Measurements from ENCODE around the gene CHST12.

The CHST12 gene

GRCh38 chr7:2360796-2361195 lies 42.6 kb upstream of the CHST12 start:
- Histone ChIP-seq H3K27ac (ENCODE audit: low read depth, low read length) (no peak overlapping the region), H3K4me1 (ENCODE audit: control insufficient read depth in 1 of 2, insufficient read depth in 2 of 2, low read length in 2 of 2) (peaks cover 16 to 19% of the 10 kb centered on the region in 2 donors), H3K4me3 (ENCODE audit: low read depth in 1 of 2, low read length in 2 of 2) (no peak overlapping the region), H3K36me3 (ENCODE audit: control insufficient read depth in 1 of 2, insufficient read depth in 2 of 2, low read length in 2 of 2) (peaks cover 32 to 65% of the 10 kb centered on the region in 2 donors), H3K27me3 (ENCODE audit: control insufficient read depth in 1 of 2, insufficient read depth in 2 of 2, low read length in 2 of 2) (no peaks in the 10 kb centered on the region), H3K9me3 (ENCODE audit: control insufficient read depth in 1 of 2, low read length in 2 of 2) (no peaks in the 10 kb centered on the region), H3K9ac (ENCODE audit: low read depth in 1 of 2, low read length in 2 of 2) (no peak overlapping the region)

- peaks cover 44 to 77% of the 10 kb centered on the region in 2 donors for H3K36me3 ChIP-seq (ENCODE audit: control insufficient read depth in 1 of 2, insufficient read depth in 2 of 2, low read length in 2 of 2)
- H3K4me1 ChIP-seq (ENCODE audit: control insufficient read depth in 1 of 2, insufficient read depth in 2 of 2, low read length in 2 of 2): peaks cover 3 to 4% of the 10 kb centered on the region in 2 donors
- H3K27ac ChIP-seq (ENCODE audit: low read depth, low read length): no peak overlapping the region
Observed at GRCh38 chr7:2362385-2363088, 40.9 kb upstream of the CHST12 start.

GRCh38 chr7:2369139-2369538 lies 34.3 kb upstream of the CHST12 start:
- Histone ChIP-seq H3K36me3 (ENCODE audit: control insufficient read depth in 1 of 2, insufficient read depth in 2 of 2, low read length in 2 of 2) (peaks cover 64 to 98% of the 10 kb centered on the region in 2 donors), H3K27ac (ENCODE audit: low read depth, low read length) (no peak overlapping the region), H3K9me3 (ENCODE audit: control insufficient read depth in 1 of 2, low read length in 2 of 2) (no peaks in the 10 kb centered on the region), H3K9ac (ENCODE audit: low read depth in 1 of 2, low read length in 2 of 2) (no peak overlapping the region), H3K27me3 (ENCODE audit: control insufficient read depth in 1 of 2, insufficient read depth in 2 of 2, low read length in 2 of 2) (no peaks in the 10 kb centered on the region), H3K4me1 (ENCODE audit: control insufficient read depth in 1 of 2, insufficient read depth in 2 of 2, low read length in 2 of 2) (no peaks in the 10 kb centered on the region), H3K4me3 (ENCODE audit: low read depth in 1 of 2, low read length in 2 of 2) (no peak overlapping the region)

More at GRCh38 chr7:2362385-2363088, 40.9 kb upstream of the CHST12 start:
- H3K27me3 ChIP-seq (ENCODE audit: control insufficient read depth in 1 of 2, insufficient read depth in 2 of 2, low read length in 2 of 2): no peaks in the 10 kb centered on the region
- no peak overlapping the region for H3K4me3 ChIP-seq (ENCODE audit: low read depth in 1 of 2, low read length in 2 of 2)
- H3K9ac ChIP-seq (ENCODE audit: low read depth in 1 of 2, low read length in 2 of 2): no peak overlapping the region
- no peaks in the 10 kb centered on the region for H3K9me3 ChIP-seq (ENCODE audit: control insufficient read depth in 1 of 2, low read length in 2 of 2)

- no peak overlapping the region for H3K27ac ChIP-seq (ENCODE audit: low read depth, low read length)
- H3K9me3 ChIP-seq (ENCODE audit: control insufficient read depth in 1 of 2, low read length in 2 of 2): no peaks in the 10 kb centered on the region
- H3K9ac ChIP-seq (ENCODE audit: low read depth in 1 of 2, low read length in 2 of 2): no peak overlapping the region
- no peaks in the 10 kb centered on the region for H3K4me1 ChIP-seq (ENCODE audit: control insufficient read depth in 1 of 2, insufficient read depth in 2 of 2, low read length in 2 of 2)
- peaks cover 70 to 98% of the 10 kb centered on the region in 2 donors for H3K36me3 ChIP-seq (ENCODE audit: control insufficient read depth in 1 of 2, insufficient read depth in 2 of 2, low read length in 2 of 2)
- H3K27me3 ChIP-seq (ENCODE audit: control insufficient read depth in 1 of 2, insufficient read depth in 2 of 2, low read length in 2 of 2): no peaks in the 10 kb centered on the region
- H3K4me3 ChIP-seq (ENCODE audit: low read depth in 1 of 2, low read length in 2 of 2): no peak overlapping the region
Observed at GRCh38 chr7:2371329-2371728, 32.1 kb upstream of the CHST12 start.

- no peaks in the 10 kb centered on the region for H3K4me1 ChIP-seq (ENCODE audit: control insufficient read depth in 1 of 2, insufficient read depth in 2 of 2, low read length in 2 of 2)
- H3K4me3 ChIP-seq (ENCODE audit: low read depth in 1 of 2, low read length in 2 of 2): no peak overlapping the region
- H3K9me3 ChIP-seq (ENCODE audit: control insufficient read depth in 1 of 2, low read length in 2 of 2): no peaks in the 10 kb centered on the region
- no peak overlapping the region for H3K9ac ChIP-seq (ENCODE audit: low read depth in 1 of 2, low read length in 2 of 2)
- peaks cover 71 to 97% of the 10 kb centered on the region in 2 donors for H3K36me3 ChIP-seq (ENCODE audit: control insufficient read depth in 1 of 2, insufficient read depth in 2 of 2, low read length in 2 of 2)
- no peaks in the 10 kb centered on the region for H3K27me3 ChIP-seq (ENCODE audit: control insufficient read depth in 1 of 2, insufficient read depth in 2 of 2, low read length in 2 of 2)
- H3K27ac ChIP-seq (ENCODE audit: low read depth, low read length): no peak overlapping the region
Observed at GRCh38 chr7:2372724-2373123, 30.7 kb upstream of the CHST12 start.

- Histone ChIP-seq H3K36me3 (ENCODE audit: control insufficient read depth in 1 of 2, insufficient read depth in 2 of 2, low read length in 2 of 2) (peaks cover 71 to 97% of the 10 kb centered on the region in 2 donors), H3K27ac (ENCODE audit: low read depth, low read length) (no peak overlapping the region)
Observed at GRCh38 chr7:2373124-2373556, 30.3 kb upstream of the CHST12 start.

GRCh38 chr7:2373646-2374045 lies 29.8 kb upstream of the CHST12 start:
- Histone ChIP-seq H3K27ac (ENCODE audit: low read depth, low read length) (no peak overlapping the region), H3K36me3 (ENCODE audit: control insufficient read depth in 1 of 2, insufficient read depth in 2 of 2, low read length in 2 of 2) (peaks cover 69 to 97% of the 10 kb centered on the region in 2 donors), H3K27me3 (ENCODE audit: control insufficient read depth in 1 of 2, insufficient read depth in 2 of 2, low read length in 2 of 2) (no peaks in the 10 kb centered on the region), H3K4me1 (ENCODE audit: control insufficient read depth in 1 of 2, insufficient read depth in 2 of 2, low read length in 2 of 2) (no peaks in the 10 kb centered on the region), H3K9ac (ENCODE audit: low read depth in 1 of 2, low read length in 2 of 2) (no peak overlapping the region), H3K4me3 (ENCODE audit: low read depth in 1 of 2, low read length in 2 of 2) (no peak overlapping the region), H3K9me3 (ENCODE audit: control insufficient read depth in 1 of 2, low read length in 2 of 2) (no peaks in the 10 kb centered on the region)

More at GRCh38 chr7:2373124-2373556, 30.3 kb upstream of the CHST12 start:
- Histone ChIP-seq H3K4me3 (ENCODE audit: low read depth in 1 of 2, low read length in 2 of 2) (no peak overlapping the region), H3K27me3 (ENCODE audit: control insufficient read depth in 1 of 2, insufficient read depth in 2 of 2, low read length in 2 of 2) (no peaks in the 10 kb centered on the region), H3K9ac (ENCODE audit: low read depth in 1 of 2, low read length in 2 of 2) (no peak overlapping the region), H3K4me1 (ENCODE audit: control insufficient read depth in 1 of 2, insufficient read depth in 2 of 2, low read length in 2 of 2) (no peaks in the 10 kb centered on the region), H3K9me3 (ENCODE audit: control insufficient read depth in 1 of 2, low read length in 2 of 2) (no peaks in the 10 kb centered on the region)

- H3K4me3 ChIP-seq (ENCODE audit: low read depth in 1 of 2, low read length in 2 of 2): no peak overlapping the region
- H3K27me3 ChIP-seq (ENCODE audit: control insufficient read depth in 1 of 2, insufficient read depth in 2 of 2, low read length in 2 of 2): no peaks in the 10 kb centered on the region
- H3K36me3 ChIP-seq (ENCODE audit: control insufficient read depth in 1 of 2, insufficient read depth in 2 of 2, low read length in 2 of 2): peaks cover 69 to 97% of the 10 kb centered on the region in 2 donors
- no peak overlapping the region for H3K27ac ChIP-seq (ENCODE audit: low read depth, low read length)
- H3K4me1 ChIP-seq (ENCODE audit: control insufficient read depth in 1 of 2, insufficient read depth in 2 of 2, low read length in 2 of 2): no peaks in the 10 kb centered on the region
- no peak overlapping the region for H3K9ac ChIP-seq (ENCODE audit: low read depth in 1 of 2, low read length in 2 of 2)
- H3K9me3 ChIP-seq (ENCODE audit: control insufficient read depth in 1 of 2, low read length in 2 of 2): no peaks in the 10 kb centered on the region
Observed at GRCh38 chr7:2374401-2374800, 29.0 kb upstream of the CHST12 start.

GRCh38 chr7:2374830-2375728 lies 28.3 kb upstream of the CHST12 start:
- Histone ChIP-seq H3K9ac (ENCODE audit: low read depth in 1 of 2, low read length in 2 of 2) (no peak overlapping the region), H3K4me3 (ENCODE audit: low read depth in 1 of 2, low read length in 2 of 2) (no peak overlapping the region), H3K27ac (ENCODE audit: low read depth, low read length) (no peak overlapping the region), H3K4me1 (ENCODE audit: control insufficient read depth in 1 of 2, insufficient read depth in 2 of 2, low read length in 2 of 2) (no peaks in the 10 kb centered on the region), H3K27me3 (ENCODE audit: control insufficient read depth in 1 of 2, insufficient read depth in 2 of 2, low read length in 2 of 2) (no peaks in the 10 kb centered on the region), H3K36me3 (ENCODE audit: control insufficient read depth in 1 of 2, insufficient read depth in 2 of 2, low read length in 2 of 2) (peaks cover 72 to 98% of the 10 kb centered on the region in 2 donors), H3K9me3 (ENCODE audit: control insufficient read depth in 1 of 2, low read length in 2 of 2) (no peaks in the 10 kb centered on the region)

Data from duodenal mucosa (tissue), 2 donors.